Measurements from ENCODE around the gene COQ7. TPM values are rescaled to one million over a fixed set of nuclear protein-coding genes. Genes with fewer than 3 reads are reported as not detected.

Gene COQ7
- total RNA-seq, 1 donor from 2014 or later = 15.4 TPM

DNA sequence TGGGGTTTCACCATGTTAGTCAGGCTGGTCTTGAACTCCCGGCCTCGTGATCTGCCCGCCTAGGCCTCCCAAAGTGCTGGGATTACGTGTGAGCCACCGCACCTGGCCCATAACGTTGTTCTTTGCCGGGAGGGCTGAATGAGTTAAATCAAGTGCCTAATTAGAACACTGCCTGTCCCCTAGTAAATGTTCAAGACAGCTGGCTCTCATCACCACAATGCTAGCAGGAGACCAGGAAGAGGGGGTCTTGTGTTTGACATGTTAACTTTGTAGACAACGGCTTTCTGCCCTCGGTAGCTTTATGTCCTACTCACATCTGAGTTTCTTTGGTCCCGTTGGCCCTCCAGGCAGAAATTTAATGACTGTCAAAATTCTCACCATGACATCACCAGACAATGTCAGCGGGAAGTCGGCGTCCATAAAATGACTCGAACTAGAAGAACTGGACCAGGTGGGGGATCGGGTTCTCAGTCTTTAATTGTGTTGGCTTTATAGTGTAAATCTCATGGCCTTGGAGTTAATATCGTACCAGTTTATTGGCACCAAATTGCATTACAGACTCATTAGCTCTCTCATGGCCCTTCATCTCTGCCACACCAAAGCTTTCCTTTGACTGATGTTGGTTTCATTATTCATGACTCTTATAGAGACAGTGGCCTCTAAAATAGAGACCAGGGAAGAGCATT, 34.9 kb downstream of the COQ7 start:
- DNase-seq (no peak), ATAC-seq (no peak)
- Histone ChIP-seq H3K27ac (no peak overlapping the region), H3K9me3 (no peaks in the 10 kb centered on the region), H3K4me1 (peaks cover 13% of the 10 kb centered on the region), H3K36me3 (no peaks in the 10 kb centered on the region), H3K27me3 (no peaks in the 10 kb centered on the region), H3K4me3 (no peak overlapping the region)
- TF ChIP-seq, protein P1, sequence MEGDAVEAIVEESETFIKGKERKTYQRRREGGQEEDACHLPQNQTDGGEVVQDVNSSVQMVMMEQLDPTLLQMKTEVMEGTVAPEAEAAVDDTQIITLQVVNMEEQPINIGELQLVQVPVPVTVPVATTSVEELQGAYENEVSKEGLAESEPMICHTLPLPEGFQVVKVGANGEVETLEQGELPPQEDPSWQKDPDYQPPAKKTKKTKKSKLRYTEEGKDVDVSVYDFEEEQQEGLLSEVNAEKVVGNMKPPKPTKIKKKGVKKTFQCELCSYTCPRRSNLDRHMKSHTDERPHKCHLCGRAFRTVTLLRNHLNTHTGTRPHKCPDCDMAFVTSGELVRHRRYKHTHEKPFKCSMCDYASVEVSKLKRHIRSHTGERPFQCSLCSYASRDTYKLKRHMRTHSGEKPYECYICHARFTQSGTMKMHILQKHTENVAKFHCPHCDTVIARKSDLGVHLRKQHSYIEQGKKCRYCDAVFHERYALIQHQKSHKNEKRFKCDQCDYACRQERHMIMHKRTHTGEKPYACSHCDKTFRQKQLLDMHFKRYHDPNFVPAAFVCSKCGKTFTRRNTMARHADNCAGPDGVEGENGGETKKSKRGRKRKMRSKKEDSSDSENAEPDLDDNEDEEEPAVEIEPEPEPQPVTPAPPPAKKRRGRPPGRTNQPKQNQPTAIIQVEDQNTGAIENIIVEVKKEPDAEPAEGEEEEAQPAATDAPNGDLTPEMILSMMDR (IDR thresholded peaks at IDR 0.05) = no peak
- intact Hi-C loops (cut with DNase I) = no loop called here

DNA sequence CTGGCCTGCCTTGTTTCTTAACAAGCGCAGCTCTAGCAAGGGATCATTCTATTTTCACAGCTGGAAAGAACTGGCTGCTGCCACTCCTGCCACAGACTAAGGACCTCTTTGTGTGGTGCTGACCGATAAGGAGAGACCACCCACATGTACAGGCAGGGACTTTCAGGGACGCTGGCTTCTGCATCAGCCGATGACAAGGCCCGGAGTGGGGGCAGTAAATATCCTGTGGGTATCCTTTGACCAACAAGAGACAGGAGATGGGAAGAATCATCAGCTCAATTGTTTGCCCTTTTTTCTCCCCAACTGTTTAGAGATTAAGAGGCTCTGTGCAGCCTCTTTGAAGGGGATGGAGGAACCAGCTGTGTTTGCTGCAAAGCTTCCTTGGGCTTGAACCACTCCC, 37.2 kb downstream of the COQ7 start:
- Histone ChIP-seq H3K27ac (no peak overlapping the region), H3K27me3 (no peaks in the 10 kb centered on the region), H3K4me1 (peaks cover 18% of the 10 kb centered on the region), H3K36me3 (no peaks in the 10 kb centered on the region), H3K9me3 (no peaks in the 10 kb centered on the region), H3K4me3 (no peak overlapping the region)
- ATAC-seq (no peak), DNase-seq (no peak)
- intact Hi-C loops (cut with DNase I) = no loop called here
- TF ChIP-seq, protein P1 (IDR thresholded peaks at IDR 0.05) = no peak

DNA sequence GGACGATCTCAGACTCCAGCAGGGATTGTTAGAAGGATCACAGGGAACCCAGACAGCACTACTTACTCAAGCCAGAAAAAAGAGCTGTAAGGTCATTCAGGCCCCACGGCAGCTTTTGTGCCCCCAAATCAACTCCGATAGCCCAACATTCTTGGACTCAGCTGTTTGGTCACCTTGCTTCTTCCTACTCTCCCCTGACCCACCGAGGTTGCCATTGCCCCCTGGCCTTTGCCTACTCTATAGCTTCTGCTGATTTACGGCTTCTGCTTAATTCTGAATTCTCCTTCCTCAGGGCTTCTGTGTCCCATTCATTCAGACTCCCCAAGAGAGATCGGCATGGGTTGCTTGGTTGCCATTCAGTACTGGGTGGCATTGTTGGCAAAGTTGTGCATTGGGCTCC, 37.7 kb downstream of the COQ7 start:
- H3K4me1 ChIP-seq = peaks cover 18% of the 10 kb centered on the region
- TF ChIP-seq, protein P1 (IDR thresholded peaks at IDR 0.05) = no peak

DNA sequence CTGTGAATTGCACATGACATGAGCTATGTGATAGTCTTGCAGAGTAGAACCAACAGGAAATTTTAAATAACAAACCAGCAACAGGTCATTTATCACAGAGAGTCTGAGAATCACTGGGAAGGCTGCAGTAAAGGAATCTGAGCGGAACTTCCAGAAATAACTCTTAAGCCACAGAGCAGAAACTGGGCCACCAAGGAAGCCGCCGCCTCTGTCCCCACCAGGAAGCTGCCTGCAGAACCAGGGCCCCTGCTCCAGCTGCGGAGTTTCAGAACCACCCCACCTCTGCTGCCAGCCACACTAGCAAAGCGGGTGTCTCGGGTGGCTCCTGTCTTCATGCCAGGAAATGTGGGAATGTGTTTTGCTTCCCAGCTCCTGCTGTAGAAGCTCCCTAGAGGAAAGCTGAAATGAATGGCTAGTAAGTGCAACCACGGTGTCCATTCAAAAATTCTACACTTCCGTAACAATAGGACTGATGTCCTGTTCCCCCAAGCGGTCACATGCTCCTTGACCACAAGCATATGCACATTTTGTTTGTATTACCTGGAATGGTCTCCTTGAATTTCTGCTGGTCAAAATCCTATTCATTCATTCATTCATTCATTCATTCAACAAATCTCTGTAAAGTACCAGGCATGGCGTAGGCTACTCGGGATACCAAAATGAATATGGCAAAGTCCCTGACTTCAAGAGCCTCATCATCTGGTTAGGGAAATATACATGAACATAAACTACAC, 38.6 kb downstream of the COQ7 start:
- DNase-seq (no peak), ATAC-seq (peak; percentile 52)
- H3K27me3 ChIP-seq = no peaks in the 10 kb centered on the region
- no peaks in the 10 kb centered on the region for H3K9me3 ChIP-seq
- intact Hi-C loops (cut with DNase I) = no loop called here
- TF ChIP-seq, protein P1 (IDR thresholded peaks at IDR 0.05) = no peak
- no peak overlapping the region for H3K27ac ChIP-seq
- peaks cover 18% of the 10 kb centered on the region for H3K4me1 ChIP-seq
- no peaks in the 10 kb centered on the region for H3K36me3 ChIP-seq
- H3K4me3 ChIP-seq = no peak overlapping the region

More for the DNA sequence above, 37.7 kb downstream of the COQ7 start:
- H3K27ac ChIP-seq = no peak overlapping the region
- H3K9me3 ChIP-seq = no peaks in the 10 kb centered on the region
- no peak overlapping the region for H3K4me3 ChIP-seq
- no peak for ATAC-seq
- no peak for DNase-seq
- H3K27me3 ChIP-seq = no peaks in the 10 kb centered on the region
- H3K36me3 ChIP-seq = no peaks in the 10 kb centered on the region
- intact Hi-C loops (cut with DNase I) = no loop called here

DNA sequence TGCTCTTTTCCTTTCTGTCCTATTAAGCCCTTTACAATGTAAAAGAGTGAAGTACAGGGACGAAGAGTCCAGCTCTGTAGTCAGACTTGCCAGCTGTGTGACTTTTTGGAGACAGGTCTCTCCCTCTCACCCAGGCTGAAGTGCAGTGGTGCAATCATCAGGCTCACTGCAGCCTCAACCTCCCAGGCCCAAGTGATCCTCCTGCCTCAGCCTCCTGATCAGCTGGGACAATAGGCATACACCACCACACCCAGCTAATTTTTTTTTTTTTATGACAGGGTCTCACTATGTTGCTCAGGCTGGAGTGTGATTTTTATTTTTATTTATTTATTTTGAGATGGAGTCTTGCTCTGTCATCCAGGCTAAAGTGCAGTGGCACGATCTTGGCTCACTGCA, 39.2 kb downstream of the COQ7 start:
- TF ChIP-seq, protein P1 (IDR thresholded peaks at IDR 0.05) = no peak
- H3K27ac ChIP-seq = no peak overlapping the region
- intact Hi-C loops (cut with DNase I) = no loop called here
- H3K27me3 ChIP-seq = no peaks in the 10 kb centered on the region
- ATAC-seq (no peak), DNase-seq (no peak)
- no peaks in the 10 kb centered on the region for H3K36me3 ChIP-seq
- no peaks in the 10 kb centered on the region for H3K9me3 ChIP-seq
- no peak overlapping the region for H3K4me3 ChIP-seq
- H3K4me1 ChIP-seq = peaks cover 18% of the 10 kb centered on the region

All from upper lobe of right lung (tissue), 1 donor.